Subcutaneous adipose tissue (tissue), 4 donors: ENCODE results near the gene NKD2. TPM values are rescaled to one million over a fixed set of nuclear protein-coding genes. Genes with fewer than 3 reads are reported as not detected.

Experiments used
- CTCF ChIP-seq: fragments of 450-650 bp; IDR thresholded peaks from one replicate; pipeline ENCODE4 v1.5.1; 2016; ENCODE audit warnings: low read depth, mild to moderate bottlenecking, control low read depth, antibody characterized with exemption, moderate library complexity
- total RNA-seq, 4 donors: library from RNA; depleted of rRNA; stranded (reverse); fragments of >200 nt; gene quantifications; one replicate each; pipeline ENCODE4 v1.1.0, GENCODE V29; 2016

NKD2 gene
- total RNA-seq, 4 donors from 2014 or later = 1.1 TPM; not detected in 3

DNA sequence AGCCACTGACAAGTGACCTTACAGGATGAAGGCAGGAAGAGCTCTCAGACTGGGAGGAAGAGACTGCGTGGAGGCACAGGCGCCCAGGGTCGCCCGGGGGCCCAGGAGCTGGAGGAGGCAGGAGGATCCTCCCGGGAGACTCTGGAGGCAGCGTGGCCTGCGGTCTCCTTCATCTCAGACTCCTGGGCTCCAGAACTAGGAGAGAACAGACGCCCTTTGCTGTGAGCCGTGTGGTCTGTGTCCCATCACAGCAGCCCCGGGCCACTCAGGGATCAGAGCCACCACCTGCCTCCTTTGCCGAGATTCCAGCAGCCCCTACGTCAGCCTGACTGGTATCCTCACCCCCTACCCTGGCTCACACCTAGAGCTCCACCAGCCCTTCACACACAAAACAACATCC lies 58.1 kb downstream of the NKD2 start:
- TF ChIP-seq CTCF = no peak

DNA sequence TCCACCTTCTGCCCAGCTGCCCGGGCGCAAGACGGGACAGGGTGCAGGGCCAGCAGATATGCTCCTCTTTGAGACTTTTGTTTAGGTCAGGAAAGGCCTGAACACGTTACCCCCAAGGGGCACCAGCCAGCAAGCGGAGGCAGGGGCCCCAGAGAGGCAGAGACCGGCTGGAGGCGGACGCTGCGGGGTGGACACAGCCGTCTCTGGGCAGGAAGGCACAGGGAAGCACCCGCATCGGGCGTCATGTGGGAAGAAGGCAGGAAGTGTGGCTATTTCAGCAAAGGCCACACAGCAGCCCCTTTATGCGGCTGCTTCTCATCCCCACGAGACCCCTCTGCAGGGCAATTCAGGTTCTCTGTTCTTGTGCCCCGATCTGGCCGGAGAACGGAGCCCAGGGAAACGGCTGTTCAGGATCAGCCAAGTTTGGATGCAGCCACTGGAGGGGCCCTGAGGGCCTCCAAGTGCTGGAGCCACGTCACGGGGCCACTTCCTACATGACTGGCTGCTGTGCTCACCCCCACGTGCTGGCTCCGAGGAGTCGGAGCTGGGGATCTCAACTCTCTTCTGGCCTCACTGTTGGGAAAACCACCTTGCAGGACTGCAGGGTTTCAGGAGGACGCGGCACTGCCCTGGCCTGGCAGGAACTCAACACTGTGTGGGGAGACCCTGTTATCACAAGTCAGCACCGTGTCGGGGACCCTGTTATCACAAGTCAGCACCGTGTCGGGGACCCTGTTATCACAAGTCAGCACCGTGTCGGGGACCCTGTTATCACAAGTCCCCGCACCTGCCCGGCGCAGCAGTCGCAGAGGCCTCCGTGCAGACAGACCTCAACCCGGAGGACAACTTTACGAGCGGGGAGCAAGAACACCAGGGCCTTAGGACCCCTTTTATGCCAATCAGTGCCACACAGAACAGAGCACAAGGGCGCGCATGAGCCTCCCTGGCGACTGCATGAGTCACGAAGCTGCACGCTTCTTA lies 58.8 kb downstream of the NKD2 start:
- no peak for TF ChIP-seq CTCF

- no peak for TF ChIP-seq CTCF
Observed at GRCh38 chr5:1068204-1068894, 59.7 kb downstream of the NKD2 start.

DNA sequence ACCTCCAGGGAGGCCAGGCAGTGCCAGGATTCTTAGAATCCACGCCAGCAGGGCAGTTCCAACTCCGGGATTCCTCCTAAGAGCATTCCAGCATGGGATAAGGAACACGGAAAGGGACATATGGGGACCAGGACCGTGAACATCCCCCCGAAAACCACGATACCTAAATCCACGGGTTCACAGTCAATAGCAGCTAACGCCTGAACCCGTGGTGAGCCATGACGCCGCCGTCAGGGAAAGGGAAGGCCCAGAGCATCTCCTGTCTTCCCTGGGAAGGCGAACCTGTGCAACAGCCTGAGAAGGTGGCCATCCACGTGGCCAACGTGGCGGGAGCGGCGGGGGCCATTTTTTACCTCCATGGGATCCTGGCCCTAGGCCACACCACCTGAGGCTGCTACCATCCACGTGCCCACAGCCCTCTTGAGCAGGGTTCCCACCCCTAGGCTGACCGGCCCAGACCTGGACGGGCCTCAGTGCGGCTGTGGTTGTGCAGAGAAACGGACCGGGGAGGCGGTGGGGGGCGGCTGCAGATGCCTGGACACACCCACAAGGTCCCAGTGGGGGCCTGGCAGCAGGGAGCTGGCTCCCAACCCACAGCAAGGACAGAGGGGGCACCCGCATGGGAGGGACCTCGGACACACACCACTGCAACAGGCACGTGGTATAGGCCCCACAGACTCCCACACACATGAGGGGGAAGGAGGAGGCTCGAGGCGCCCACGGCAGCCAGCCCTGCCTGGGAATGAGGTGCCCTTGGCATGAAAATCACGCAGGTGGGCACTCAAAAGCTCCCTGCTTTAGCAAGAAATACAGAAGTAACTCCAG lies 60.5 kb downstream of the NKD2 start:
- TF ChIP-seq CTCF = no peak

GRCh38 chr5:1069720-1070088 lies 61.1 kb downstream of the NKD2 start:
- no peak for TF ChIP-seq CTCF

DNA sequence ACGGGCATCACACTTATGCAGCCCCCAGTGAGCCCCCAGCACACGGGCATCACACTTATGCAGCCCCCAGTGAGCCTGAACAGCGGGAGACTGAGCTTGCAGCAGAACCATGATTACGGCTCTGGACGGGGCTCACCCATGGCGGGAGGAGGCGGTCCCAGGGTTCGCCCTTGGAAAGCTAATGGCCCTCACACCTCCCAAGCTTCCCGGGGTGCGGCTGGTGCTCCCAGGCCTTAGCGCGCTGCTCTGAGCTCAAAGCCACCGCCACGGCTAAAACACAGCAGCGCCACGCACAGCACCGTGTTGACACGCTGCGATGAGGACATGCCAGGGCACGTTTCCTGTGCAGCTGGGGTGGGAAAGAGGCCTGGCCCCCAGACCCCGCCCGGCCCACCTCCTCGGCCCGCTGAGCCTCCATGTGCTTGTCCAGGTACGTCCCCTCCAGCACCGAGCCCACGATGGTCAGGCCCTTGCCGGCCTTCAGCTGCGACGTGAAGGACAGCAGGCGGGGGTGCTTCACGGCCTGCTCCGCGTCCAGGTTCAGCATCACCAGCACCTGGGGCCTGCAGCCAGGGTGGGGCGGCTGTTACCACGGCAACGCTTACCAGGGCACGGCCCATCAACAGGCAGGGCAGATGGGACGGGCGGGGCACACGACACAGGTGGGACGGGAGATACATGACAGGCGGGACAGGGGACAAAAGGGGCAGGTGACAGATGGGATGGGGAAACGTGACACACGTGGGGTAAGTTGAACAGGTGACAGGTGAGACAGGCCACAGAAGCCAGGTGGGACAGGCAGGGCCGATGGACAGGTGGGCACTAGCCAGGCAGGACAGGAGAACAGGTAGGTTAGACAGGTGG lies 64.9 kb downstream of the NKD2 start:
- no peak for TF ChIP-seq CTCF
